ENCODE measurements around the gene RYK. TPM values are rescaled to one million over a fixed set of nuclear protein-coding genes. Genes with fewer than 3 reads are reported as not detected.
A peak's percentile ranks its signal among the peaks of the same experiment; 100 is the strongest.

RYK gene
- total RNA-seq, 1 experiment from 2014 or later = 76.1 TPM

DNA sequence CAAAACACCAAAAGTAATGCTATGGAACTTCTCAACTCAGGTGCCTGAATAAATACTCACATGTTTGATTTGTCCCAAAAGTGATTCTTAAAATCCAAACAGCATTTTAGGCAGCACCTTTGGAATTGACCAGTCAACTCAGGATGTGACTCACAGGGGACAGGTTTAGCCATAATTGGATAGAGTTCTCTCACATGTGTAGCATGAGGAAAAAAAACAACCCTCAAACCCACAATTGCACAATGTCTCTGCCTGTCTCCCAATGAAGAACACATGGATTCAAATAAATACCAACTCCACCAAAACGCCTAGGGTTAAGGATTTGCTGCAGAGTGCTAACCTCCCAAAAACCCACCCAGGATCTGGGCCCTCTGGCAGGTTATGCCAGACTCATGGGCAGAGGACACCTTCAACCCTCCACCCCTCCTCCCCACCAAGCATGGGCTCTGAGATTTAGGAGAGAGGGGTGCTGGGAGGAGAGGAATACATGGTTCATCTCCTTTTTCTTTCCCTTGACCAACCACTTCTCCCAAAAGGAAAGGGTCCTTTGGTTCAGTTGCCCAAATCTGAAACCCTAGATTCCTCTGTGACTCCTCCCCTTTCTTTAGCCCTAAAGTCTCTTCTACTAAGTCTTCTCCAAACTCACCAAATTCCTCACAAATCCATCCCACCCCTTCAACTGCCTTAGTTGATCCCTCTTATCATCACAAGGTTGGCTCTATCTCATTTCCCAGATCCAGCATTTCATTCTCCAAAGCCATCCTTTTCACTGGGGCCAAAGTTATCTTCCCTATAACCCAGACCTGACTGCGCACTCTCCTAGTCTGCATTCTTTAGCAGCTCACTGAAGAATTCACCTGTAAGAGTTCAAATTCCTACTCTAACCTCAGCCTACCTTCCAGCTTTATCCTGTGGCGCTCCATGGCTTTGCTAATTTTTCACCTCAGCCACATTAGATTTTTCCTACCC lies 7.7 kb downstream of the RYK start:
- BruUV-seq (replicated peaks) = no TSS peak
- peak overlapping the region; percentile 96 for H3K27ac Mint-ChIP-seq (ENCODE audit: low read depth, unreplicated experiment)
- peaks cover 65% of the 10 kb centered on the region for H3K4me1 Mint-ChIP-seq (ENCODE audit: insufficient read depth, unreplicated experiment)
- peak; percentile 95 for DNase-seq (ENCODE audit: unreplicated experiment)
- POLR2A ChIA-PET = interaction anchor here (0.6 to 6.8 kb wide), 15 partner anchors 8 to 437 kb away, joined by 3 to 33 read pairs (median 3); partner anchors contain the start of gene SRPRB
- H3K4me3 Mint-ChIP-seq (ENCODE audit: unreplicated experiment) = peak overlapping the region; percentile 41
- CTCF ChIA-PET = interaction anchor here (0.7 to 13.9 kb wide), 5 partner anchors 17 to 60 kb away, joined by 3 to 113 read pairs (median 16); no protein-coding TSS in a partner anchor
- intact Hi-C loops (cut with micrococcal nuclease) = no loop called here
- TF ChIP-seq, protein P1, sequence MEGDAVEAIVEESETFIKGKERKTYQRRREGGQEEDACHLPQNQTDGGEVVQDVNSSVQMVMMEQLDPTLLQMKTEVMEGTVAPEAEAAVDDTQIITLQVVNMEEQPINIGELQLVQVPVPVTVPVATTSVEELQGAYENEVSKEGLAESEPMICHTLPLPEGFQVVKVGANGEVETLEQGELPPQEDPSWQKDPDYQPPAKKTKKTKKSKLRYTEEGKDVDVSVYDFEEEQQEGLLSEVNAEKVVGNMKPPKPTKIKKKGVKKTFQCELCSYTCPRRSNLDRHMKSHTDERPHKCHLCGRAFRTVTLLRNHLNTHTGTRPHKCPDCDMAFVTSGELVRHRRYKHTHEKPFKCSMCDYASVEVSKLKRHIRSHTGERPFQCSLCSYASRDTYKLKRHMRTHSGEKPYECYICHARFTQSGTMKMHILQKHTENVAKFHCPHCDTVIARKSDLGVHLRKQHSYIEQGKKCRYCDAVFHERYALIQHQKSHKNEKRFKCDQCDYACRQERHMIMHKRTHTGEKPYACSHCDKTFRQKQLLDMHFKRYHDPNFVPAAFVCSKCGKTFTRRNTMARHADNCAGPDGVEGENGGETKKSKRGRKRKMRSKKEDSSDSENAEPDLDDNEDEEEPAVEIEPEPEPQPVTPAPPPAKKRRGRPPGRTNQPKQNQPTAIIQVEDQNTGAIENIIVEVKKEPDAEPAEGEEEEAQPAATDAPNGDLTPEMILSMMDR (IDR thresholded peaks at IDR 0.05; ENCODE audit: unreplicated experiment) = no peak
- H3K27me3 Mint-ChIP-seq (ENCODE audit: insufficient read depth, unreplicated experiment) = no peaks in the 10 kb centered on the region
- H3K9me3 Mint-ChIP-seq (ENCODE audit: unreplicated experiment) = peaks cover 7% of the 10 kb centered on the region
- H3K36me3 Mint-ChIP-seq (ENCODE audit: insufficient read depth, unreplicated experiment) = peaks cover 6% of the 10 kb centered on the region

DNA sequence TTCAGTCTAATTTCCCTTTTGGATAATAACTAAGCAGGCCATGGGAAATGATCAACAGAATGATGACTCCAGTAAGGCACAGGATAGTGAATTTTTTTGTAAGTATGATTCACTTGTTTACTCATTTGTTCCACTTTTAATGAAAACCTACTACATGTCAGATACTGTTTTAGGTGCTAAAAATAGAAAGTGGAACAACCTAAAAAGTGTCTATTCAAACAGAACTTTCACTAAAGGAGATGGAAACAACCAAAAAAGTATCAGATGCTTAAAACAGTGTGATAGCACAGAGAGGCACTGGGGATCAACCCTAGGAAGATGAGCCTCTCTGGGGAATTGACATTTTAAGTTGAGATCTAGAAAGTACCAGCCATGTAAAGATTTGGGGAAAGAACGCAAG lies 11.1 kb downstream of the RYK start:
- CTCF ChIA-PET = interaction anchor here (1.0 to 13.9 kb wide), 5 partner anchors 14 to 236 kb away, joined by 3 to 113 read pairs (median 4); no protein-coding TSS in a partner anchor

DNA sequence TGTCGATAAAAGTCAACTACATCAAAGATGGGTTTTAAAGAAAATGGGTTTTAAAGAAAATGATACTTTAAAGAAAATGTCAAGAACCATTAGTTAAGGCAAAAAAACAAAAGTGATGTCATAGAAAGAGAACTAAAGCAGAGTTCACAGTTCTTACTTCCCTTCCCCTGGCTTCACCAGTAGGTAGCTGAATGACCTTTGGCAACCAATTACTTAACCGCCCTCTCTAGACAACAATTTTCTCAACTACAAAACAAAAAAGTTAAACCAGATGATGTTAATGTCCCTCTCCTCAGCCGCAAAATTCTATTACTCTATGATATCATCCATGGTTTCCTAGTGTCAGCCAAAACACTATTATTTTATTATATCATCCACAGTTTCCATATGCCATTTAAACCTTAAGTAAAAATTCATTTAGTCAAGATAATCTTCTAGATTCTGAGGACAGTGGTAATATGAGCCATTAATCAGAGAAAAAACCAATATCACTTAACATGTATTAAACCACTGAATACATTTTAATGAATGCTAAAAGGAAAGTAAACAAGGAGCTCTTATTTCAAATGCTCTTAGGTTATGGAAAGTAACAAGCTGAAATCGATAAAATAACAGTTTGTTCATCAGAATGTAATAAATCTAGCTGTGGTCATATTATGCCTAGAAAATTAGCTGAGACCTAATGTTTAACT lies 13.1 kb downstream of the RYK start:
- Mint-ChIP-seq H3K36me3 (ENCODE audit: insufficient read depth, unreplicated experiment) (no peaks in the 10 kb centered on the region), H3K27ac (ENCODE audit: low read depth, unreplicated experiment) (peak overlapping the region; percentile 74), H3K4me3 (ENCODE audit: unreplicated experiment) (no peak overlapping the region), H3K4me1 (ENCODE audit: insufficient read depth, unreplicated experiment) (peaks cover 66% of the 10 kb centered on the region), H3K9me3 (ENCODE audit: unreplicated experiment) (no peaks in the 10 kb centered on the region), H3K27me3 (ENCODE audit: insufficient read depth, unreplicated experiment) (no peaks in the 10 kb centered on the region)
- no TSS peak for BruUV-seq (replicated peaks)
- CTCF ChIA-PET = interaction anchor here (1.0 to 13.9 kb wide), 6 partner anchors 12 to 71 kb away, joined by 3 to 113 read pairs (median 4); partner anchors contain the start of gene RYK
- TF ChIP-seq, protein P1 (IDR thresholded peaks at IDR 0.05; ENCODE audit: unreplicated experiment) = no peak
- POLR2A ChIA-PET = interaction anchor here (0.6 to 6.8 kb wide), 10 partner anchors 10 to 801 kb away, joined by 3 to 33 read pairs (median 4); partner anchors contain the start of gene RYK
- intact Hi-C loops (cut with micrococcal nuclease) = no loop called here
- DNase-seq (ENCODE audit: unreplicated experiment) = no peak

More for the DNA sequence above, 11.1 kb downstream of the RYK start:
- Mint-ChIP-seq H3K36me3 (ENCODE audit: insufficient read depth, unreplicated experiment) (no peaks in the 10 kb centered on the region), H3K4me1 (ENCODE audit: insufficient read depth, unreplicated experiment) (peaks cover 79% of the 10 kb centered on the region), H3K9me3 (ENCODE audit: unreplicated experiment) (no peaks in the 10 kb centered on the region), H3K4me3 (ENCODE audit: unreplicated experiment) (no peak overlapping the region), H3K27me3 (ENCODE audit: insufficient read depth, unreplicated experiment) (no peaks in the 10 kb centered on the region), H3K27ac (ENCODE audit: low read depth, unreplicated experiment) (peak overlapping the region; percentile 78)
- TF ChIP-seq, protein P1 (IDR thresholded peaks at IDR 0.05; ENCODE audit: unreplicated experiment) = no peak
- DNase-seq (ENCODE audit: unreplicated experiment) = no peak
- BruUV-seq (replicated peaks) = no TSS peak
- intact Hi-C loops (cut with micrococcal nuclease) = no loop called here
- POLR2A ChIA-PET = interaction anchor here (0.7 to 6.8 kb wide), 6 partner anchors 9 to 243 kb away, joined by 3 to 33 read pairs (median 6); no protein-coding TSS in a partner anchor
